Suppressor macrophage (primary cell): ENCODE data around the gene CNP.
"Not testable (repeated sequence)": the region's sequence is repeated elsewhere in the genome, so short reads cannot be mapped to it uniquely, and the experiment has no call there.

Experiments used
- DNase-seq, 4 experiments: peaks; one replicate each; pipeline ENCODE4 v3.0.0-alpha.2; 2020 to 2022
- total RNA-seq, 17 experiments: gene quantifications; one replicate each; lab custom pipeline; 2026; ENCODE audit warnings: mixed read lengths in 6 of 17, inconsistent platforms in 3 of 17; lab: John Stamatoyannopoulos, UW

The CNP gene
- 47.7 to 387 (median 75.5) reads per million in 17 experiments for total RNA-seq

GRCh38 chr17:41966463-41967140 lies at the start of gene CNP:
Gene CNP, plus strand, starts transcription at chr17:41966795. Its CDS starts 90 bp downstream, at chr17:41966885.
- peak; percentile 96 to 99 (median 97) for DNase-seq

GRCh38 chr17:41917192-41917591 lies 49.4 kb upstream of the CNP start:
- peak in 3 of 4 experiments; percentile 16 to 36 (median 27) for DNase-seq

- DNase-seq, result peak; percentile 9 to 51 (median 32)
Measured at GRCh38 chr17:41917679-41918313, 48.8 kb upstream of the CNP start.

- DNase-seq, result peak; percentile 98 to 99 (median 99)
Measured at GRCh38 chr17:41918314-41919164, 48.1 kb upstream of the CNP start, which contains the start of gene ACLY. Gene ACLY, minus strand, starts transcription at chr17:41918951. Its CDS starts 5,078 bp downstream, at chr17:41913873.

GRCh38 chr17:41919165-41919817 lies 47.3 kb upstream of the CNP start:
- DNase-seq, result peak in 2 of 4 experiments; percentile 46 to 70

GRCh38 chr17:41919840-41920579 lies 46.6 kb upstream of the CNP start:
- no peak for DNase-seq

- no peak for DNase-seq
Measured at GRCh38 chr17:41920580-41920955, 46.0 kb upstream of the CNP start.

GRCh38 chr17:41925991-41926590 lies 40.5 kb upstream of the CNP start:
- no peak for DNase-seq

GRCh38 chr17:41928693-41929251 lies 37.8 kb upstream of the CNP start:
- peak in 1 of 4 experiments; percentile 12 for DNase-seq

- peak; percentile 98 to 99 (median 98) for DNase-seq
Measured at GRCh38 chr17:41930009-41930832, 36.4 kb upstream of the CNP start, which contains the start of gene ODAD4. Gene ODAD4, plus strand, starts transcription at chr17:41930617. Its CDS starts 107 bp downstream, at chr17:41930724.

GRCh38 chr17:41930833-41931156 lies 35.8 kb upstream of the CNP start:
- DNase-seq, result not testable (repeated sequence)

- DNase-seq, result not testable (repeated sequence)
Measured at GRCh38 chr17:41931715-41932114, 34.9 kb upstream of the CNP start.

- peak; percentile 39 to 81 (median 71) for DNase-seq
Measured at GRCh38 chr17:41932816-41933389, 33.7 kb upstream of the CNP start.

GRCh38 chr17:41935641-41936040 lies 31.0 kb upstream of the CNP start:
- DNase-seq, result no peak

GRCh38 chr17:41937970-41938954 lies 28.3 kb upstream of the CNP start:
- no peak for DNase-seq

GRCh38 chr17:41939044-41939692 lies 27.4 kb upstream of the CNP start:
- DNase-seq, result no peak

- DNase-seq, result no peak
Measured at GRCh38 chr17:41939693-41940090, 26.9 kb upstream of the CNP start.

GRCh38 chr17:41941168-41941567 lies 25.4 kb upstream of the CNP start:
- DNase-seq, result no peak
